GM18507 (cell line): ENCODE data around the gene SH3D19.
"Not testable (repeated sequence)": the region's sequence is repeated elsewhere in the genome, so short reads cannot be mapped to it uniquely, and the experiment has no call there.

ENCODE experiments used
- DNase-seq: peaks from one replicate; pipeline ENCODE4 v3.0.0; 2011; ENCODE audit warnings: low read depth; ENCODE audit not compliant: insufficient read length; ENCODE audit errors: extremely low spot score
- FAIRE-seq: peaks from 2 replicates; lab custom pipeline; 2011; peaks lifted over from hg19 to GRCh38; lab: Jason Lieb, UNC

SH3D19 gene

DNA sequence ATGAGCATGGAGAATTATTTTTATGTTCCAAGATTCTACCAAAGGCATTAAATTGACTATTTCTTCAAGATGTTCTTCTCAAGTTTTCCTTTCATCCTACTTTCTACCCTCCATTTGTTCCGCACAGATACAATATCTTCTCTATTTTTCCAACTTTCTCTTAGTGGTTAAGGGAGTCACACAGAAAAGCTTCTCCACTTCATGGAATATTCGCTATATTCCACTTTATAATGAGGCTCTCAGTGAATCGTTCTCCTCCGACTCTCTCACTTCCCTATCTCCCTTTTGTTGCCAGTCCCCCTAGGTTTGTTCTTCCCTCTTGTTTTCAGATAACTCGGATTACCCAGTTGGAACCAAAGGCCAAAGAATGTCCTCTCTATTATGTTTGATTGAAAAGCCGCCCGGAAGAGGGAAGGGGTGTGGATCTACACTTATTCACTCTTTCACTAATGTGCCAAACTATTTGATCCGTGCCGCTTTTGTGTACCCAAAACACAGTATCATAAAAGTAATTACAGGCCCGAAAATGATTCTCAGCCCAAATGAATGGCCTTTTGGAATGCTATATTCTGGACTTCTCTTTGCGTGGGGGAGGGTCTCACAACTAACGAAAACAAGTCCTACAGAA, 1.2 kb downstream of the SH3D19 start:
- FAIRE-seq, result no peak
- no peak for DNase-seq

DNA sequence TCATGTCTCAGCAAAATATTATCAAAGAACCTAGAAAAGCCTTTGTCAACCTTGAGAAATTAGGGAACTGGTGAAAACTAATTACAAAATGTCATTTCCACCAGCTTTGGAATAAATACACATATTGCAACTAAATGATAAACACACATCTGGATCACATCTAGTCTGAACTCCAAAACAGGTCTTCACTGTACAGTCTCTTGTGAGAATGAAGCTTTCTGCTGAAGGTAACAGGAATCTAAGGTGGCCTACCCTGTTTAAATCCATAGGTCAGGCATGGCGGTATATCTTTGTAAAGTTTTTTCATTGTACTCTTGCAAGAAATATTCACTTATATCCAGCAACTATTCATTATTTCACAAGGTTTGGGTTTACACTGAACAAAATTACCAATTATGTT, 1.7 kb downstream of the SH3D19 start:
- DNase-seq (no peak), FAIRE-seq (no peak)

DNA sequence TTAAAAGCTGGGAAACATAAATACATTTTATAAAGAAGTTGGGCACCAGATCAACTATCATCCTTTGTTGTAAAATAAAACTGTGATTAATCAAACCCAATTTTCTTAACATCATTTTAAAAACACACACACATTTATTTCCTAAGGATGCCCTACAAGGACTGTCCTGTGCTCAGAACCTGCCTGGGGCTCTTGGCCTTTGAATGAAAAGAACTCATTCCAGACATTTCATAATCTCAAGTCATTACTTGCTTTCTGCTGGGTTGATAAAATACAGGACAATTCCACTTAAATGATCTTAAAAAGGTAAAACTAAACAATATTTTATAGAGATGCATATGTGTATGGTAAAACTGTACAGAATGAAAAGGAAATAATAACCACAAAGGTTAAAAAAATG, 2.8 kb downstream of the SH3D19 start:
- FAIRE-seq (no peak), DNase-seq (no peak)

DNA sequence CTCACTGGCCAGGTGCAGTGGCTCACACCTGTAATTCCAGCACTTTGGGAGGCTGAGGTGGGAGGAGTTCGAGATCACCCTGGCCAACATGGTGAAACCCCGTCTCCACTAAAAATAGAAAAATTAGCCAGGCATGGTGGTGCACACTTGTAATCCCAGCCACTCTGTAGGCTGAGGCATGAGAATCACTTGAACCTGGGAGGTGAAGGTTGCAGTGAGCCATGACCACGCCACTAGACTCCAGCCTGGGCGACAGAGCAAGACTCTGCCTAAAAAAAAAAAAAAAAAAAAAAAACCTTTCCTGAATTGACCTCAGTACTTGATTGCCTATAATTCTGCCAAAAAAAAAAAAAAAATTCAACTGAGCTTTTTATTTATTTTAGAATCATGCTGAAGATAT, 3.2 kb downstream of the SH3D19 start:
- not testable (repeated sequence) for DNase-seq, FAIRE-seq

DNA sequence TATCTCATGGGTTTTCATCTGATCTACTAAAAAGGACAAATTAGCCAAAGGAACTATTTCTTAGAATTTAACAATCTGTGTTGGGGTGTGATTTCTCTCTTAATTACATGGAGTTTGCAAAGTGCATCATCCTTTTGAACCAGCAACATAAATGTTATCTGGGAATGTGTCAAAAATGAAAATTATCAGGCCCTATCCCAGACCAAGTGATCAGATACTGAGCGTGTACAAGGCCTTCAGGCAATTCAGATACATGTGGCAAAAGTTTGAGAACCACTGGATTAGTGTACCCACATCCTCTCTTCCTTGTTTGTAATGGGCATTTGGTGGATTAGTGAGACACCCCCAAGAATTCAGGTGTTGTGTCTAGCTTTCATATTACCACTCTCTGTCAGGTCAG, 3.8 kb downstream of the SH3D19 start:
- FAIRE-seq (no peak), DNase-seq (no peak)

DNA sequence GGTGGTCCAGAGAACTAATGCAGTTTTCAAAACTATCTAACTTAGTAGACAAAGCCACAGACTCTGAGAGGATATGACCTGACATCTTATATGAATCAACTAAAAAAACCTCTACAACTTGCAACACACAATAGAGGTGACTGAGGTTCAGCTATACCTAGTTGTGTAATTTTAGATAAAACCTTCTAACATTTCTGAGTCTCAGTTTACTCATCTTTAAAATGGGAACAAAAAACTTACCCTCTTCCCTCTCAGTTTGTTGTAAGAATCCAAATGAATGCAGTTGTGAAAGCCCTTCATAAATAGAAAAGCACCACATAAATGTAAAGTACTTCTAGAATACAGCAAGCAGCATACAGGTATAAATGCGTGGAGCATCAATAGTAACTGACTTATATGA, 5.9 kb downstream of the SH3D19 start:
- FAIRE-seq (no peak), DNase-seq (no peak)

DNA sequence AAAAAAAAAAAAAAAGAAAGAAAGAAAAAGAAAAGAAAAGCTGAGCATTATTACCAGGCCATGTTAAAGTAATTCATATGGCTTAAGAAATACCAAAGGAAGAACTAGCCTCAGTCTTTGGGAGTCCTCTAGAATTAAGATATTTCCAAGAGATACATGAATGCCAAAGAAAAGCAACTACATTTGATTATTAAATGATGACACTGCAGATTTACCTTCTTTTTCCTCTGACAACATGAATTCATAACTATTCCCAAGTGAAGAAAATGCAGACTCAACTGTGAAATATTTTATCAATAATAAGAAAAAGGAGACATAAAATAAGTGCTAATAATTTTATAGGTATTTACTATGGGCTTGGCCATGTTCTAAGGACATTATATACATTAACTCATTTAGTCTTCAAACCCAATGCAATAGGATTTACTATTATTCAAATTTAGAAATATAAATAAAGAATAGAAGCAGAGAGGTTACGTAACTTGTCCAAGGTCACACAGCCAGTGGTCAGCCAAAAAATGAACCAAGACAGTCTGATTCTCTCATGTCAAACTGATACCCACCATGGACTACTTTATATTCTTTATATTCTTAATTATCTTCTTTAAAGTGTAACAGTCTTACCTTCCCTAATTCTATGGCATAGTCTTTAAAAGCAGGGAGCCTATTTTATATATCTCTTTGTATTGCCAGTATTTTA, 6.9 kb downstream of the SH3D19 start:
- FAIRE-seq, result no peak
- DNase-seq, result no peak

DNA sequence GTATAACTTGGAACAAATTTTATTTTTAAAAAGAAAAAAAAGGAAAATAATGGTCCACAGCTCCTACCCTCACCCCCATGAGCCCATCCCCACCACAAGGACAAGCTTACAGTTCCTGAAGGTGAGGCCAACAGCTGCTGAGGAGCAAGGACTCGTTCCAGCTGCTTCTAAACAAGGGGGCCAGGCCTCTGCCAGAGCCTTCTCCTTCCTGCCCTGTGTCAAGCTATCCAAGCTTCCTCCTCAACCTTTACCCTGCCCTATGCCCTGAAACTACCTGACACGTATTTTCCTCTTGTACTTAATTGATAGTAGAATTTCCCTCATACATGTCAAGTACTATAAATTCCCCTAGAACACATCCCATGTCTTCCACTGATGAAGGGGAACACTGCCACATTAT, 8.8 kb downstream of the SH3D19 start:
- DNase-seq (no peak), FAIRE-seq (no peak)

DNA sequence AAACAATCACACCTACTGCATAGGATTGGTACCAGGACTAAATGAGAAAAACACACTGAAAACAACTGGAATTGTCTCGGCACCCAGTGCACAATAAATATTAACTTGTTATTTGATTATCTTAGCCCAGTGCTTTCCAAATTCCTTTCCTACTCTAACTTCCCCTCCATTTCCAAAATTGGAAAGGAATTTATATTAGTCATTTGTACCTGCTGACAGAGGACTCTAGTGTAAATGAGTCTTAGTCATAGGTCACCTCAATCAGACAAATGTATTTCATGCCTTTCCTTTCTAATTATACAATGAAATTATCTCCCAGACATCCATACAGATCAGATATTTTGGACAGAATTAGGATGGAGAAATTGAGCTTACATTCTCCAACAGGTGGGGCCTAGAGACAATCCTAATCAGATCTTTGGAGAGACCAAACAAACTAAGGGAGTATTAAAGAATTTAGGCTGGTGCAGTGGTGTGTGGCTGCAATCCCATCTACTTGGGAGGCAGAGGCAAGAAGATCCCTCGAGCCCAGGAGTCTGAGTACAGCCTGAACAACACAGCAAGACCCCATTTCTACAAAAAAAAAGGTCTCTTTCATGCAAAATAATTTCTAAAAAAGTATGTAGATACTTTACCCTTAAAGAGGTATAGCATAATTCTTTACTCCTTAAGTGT, 10.1 kb downstream of the SH3D19 start:
- FAIRE-seq (no peak), DNase-seq (no peak)

DNA sequence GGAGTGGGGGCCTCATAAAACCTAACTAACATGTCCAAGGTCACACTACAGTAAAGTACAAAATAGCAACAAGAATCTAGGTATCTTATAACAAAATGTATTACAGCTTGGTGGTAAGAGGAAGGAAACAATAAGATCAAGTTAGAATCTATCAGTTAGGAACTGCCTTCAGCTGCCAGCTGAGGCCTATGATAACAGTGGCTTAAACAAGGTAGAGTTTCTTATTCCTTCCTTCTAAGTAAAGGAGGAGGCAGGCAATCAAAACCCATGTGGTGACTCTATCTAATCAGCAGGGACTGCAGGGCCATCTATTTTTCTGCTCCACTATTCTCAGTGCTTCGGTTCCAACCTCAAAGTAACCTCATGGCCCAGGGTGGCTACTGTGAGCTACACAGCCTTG, 10.9 kb downstream of the SH3D19 start:
- no peak for DNase-seq
- FAIRE-seq, result no peak

DNA sequence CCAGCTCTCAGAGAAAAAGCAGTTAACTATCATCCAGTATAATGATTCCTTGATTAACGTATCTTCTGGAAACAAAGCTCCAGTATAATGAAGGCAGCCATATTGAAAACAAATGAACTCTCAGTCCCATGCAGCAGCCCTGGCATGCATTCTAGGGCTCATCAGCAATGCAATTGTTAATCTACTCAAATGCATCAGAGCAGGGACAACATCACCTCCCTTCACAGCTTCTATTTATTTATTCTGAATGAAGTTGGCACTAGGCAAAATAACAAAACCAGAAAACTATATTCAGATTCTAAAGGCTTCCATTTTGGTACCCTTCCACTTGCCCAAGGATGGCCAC, 11.4 kb downstream of the SH3D19 start:
- DNase-seq (no peak), FAIRE-seq (no peak)

DNA sequence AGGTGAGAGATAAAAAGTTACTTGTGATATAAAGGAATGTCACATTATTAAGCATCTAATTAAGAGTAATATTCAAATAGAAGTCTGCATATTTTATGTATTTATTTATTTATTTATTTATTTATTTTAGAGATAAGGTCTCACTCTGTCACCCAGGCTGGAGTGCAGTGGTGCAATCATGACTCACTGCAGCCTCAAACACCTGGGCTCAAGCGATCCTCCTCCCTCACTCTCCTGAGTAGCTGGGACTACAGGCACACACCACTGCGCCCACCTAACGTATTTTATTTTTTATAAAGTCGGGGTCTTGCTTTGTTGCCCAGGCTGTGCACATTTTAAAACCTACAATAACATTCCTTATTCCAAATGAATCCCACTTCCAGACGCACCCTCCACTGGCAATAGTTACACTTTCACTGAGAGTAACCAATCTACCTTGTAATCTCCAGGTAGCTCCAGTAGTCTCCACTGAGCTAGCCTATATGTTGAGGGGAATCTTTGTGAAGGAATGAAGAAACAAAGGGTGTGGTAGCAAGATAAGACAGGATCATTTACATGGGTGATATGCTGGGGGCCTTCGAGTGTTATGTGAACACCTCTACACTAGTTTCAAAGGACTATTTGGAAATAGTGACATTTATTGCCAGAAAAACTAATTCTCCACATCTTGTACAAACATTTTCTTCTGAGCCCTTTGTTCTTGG, 11.9 kb downstream of the SH3D19 start:
- no peak for FAIRE-seq
- DNase-seq, result no peak

DNA sequence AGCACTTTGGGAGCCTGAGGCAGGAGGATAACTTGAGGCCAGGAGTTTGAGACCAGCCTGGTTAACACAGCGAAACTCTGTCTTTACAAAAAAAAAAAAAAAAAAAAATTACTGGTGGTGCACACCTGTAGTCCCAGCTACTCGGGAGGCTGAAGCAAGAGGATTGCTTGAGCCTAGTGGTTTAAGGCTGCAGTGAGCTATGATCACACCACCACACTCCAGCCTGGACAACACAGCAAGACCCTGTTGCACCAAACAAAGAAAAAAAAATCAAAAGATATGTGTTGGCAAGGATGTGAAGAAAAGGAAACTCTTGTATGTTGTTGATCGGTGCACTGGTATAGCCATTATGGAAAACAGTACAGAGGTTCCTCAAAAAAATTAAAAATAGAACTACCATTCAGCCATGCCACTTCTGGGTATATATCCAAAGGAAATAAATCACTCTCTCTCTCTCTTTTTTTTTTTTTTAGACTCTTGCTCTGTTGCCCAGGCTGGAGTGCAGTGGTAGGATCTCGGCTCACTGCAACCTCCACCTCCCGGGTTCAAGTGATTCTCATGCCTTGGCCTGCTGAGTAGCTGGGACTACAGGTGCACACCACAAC, 15.2 kb downstream of the SH3D19 start:
- FAIRE-seq, result no peak

DNA sequence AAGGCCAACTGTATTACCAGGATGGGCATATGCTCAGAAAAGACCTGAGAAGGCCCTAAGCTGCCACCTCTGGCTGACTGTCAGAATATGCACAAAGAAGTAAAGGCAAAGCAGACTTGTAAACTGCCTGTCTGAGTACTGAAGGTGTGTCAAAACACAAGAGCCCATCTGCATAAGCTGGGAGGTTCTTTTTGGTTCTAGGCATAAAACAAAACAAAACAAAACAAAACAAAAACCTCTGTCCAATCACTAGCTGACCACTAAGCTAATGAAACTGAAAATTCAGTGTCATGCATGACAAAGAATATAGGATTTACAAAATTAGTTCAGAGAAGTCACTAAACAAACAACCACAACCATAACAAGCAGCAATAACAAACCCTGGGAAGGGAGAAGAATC, 20.6 kb downstream of the SH3D19 start:
- FAIRE-seq (no peak), DNase-seq (no peak)

More for the DNA sequence above, 15.2 kb downstream of the SH3D19 start:
- DNase-seq, result no peak

DNA sequence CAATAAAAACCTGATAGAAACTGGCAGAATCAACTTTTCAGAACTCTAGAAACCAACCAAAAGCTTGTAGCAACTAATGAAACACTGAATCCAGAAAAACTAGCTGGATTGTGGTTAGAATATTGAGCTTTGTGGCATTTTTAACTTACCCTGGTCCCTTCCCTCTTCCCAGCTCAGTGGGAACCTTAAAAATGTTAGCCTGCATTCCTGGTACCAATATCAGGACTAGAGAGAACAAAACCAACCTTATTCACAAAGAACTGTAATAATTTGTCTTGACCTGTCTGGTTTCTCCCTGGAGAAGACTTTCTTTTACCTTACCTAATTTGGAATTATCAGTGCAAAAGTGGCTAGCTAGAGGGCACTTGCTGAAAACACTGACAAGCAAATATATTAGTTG, 21.2 kb downstream of the SH3D19 start:
- FAIRE-seq, result no peak
- DNase-seq, result no peak

DNA sequence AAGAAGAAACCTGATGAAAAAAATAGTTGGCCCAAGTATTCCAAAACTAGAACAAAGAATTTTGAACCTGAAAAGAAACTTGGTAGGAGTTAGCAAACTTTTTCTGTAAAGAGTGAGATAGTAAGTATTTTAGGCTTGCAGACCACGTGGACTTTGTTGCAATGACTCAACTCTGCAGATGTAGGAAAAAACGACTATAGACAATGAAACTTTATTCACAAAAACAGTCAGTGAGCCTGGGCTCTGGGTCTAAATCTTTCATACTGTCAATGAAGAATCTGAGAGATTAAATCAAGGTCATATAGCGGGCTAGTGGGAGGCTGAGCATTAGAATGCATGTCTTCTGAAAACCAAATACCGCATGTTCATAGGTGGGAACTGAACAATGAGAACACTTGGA, 23.0 kb downstream of the SH3D19 start:
- DNase-seq (no peak), FAIRE-seq (no peak)

DNA sequence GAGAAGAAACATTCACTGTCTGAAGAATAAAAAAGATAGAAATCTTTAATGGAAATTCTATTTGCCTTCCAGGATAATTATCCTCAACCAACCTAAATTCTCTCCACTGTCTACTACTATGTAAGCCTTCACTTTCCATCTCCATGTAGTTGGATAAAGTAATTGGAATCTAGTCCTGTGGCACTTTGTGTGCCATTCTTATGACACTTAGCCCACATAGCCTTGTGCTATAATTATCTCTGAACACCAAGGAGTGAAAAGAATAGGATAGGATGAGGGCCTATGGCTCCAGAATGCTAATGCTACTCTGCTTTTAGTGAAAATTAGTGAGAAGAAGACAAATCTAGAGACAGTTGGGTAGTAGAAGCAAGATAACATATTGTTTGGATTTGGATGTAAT, 28.2 kb downstream of the SH3D19 start:
- FAIRE-seq, result no peak
- DNase-seq, result no peak

DNA sequence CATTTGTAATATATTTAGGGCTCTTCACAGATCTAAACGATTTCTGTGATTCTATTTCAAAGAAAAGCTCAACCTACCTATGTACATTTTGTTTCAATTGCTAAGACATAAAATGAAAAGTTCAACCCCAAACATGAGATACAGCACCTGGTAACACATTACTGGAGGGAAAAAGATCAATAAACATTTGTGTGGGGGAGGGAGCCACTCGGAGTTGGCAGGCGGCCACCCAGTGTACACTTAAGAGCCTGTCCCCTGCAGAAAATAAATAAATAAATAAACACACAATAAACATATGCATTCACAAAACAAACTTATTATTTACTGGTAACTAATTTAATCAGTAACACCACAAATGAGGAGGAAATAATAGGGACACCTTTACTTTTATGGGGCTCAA, 29.2 kb downstream of the SH3D19 start:
- DNase-seq, result no peak
- FAIRE-seq, result no peak

DNA sequence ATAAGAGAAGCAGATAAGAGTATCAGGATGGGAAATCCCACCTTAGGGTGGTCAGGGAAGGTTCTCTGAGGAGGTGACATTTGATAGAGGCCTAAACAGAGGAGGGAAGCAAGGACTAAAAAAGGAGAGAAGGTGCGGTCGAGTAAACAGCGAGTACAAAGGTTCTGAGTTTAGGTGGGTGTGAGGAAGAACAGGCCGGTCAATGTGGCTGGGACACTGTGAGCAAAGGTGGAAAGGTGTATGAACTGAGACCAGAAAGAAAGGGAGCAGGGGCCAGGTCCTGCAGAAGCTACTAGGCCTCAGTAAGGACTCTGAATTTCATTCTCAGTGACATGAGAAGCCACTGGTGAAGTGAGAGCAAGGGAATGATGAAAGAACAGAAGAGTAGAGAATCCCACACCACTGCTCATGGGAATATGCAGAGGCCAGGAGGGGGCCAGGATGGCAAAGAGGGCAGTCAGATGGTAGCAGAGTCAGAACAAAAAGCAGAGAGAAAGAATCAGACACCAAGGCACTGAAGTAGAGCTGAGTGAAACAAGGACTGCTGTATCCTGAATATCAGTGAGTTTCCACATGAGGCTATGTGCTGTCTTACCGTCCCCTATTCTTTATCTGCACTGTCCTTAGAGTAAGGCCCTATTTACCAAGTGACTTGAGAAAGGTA, 30.4 kb downstream of the SH3D19 start:
- no peak for FAIRE-seq
- DNase-seq, result no peak

DNA sequence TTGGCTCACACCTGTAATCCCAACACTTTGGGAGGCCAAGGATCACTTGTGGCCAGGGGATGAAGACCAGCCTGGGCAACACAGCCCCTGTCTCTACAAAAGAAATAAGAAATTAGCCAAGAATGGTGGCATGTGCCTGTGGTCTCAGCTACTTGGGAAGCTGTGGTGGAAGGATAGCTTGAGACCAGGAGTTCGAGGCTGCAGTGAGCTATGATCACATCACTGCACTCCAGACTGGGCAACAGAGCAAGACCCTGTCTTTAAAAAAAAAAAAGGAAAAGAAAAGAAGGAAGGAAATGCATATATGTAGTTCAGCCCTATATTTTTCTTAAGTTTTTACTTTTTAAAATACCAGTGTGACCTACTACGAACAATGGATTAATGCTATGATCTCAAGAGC, 33.4 kb downstream of the SH3D19 start:
- FAIRE-seq (no peak), DNase-seq (no peak)
